ENCODE data around the gene PITRM1. TPM values are rescaled to one million over a fixed set of nuclear protein-coding genes. Genes with fewer than 3 reads are reported as not detected.
A peak's percentile ranks its signal among the peaks of the same experiment; 100 is the strongest.
"Not testable (repeated sequence)": the region's sequence is repeated elsewhere in the genome, so short reads cannot be mapped to it uniquely, and the experiment has no call there.

PITRM1 gene, protein sequence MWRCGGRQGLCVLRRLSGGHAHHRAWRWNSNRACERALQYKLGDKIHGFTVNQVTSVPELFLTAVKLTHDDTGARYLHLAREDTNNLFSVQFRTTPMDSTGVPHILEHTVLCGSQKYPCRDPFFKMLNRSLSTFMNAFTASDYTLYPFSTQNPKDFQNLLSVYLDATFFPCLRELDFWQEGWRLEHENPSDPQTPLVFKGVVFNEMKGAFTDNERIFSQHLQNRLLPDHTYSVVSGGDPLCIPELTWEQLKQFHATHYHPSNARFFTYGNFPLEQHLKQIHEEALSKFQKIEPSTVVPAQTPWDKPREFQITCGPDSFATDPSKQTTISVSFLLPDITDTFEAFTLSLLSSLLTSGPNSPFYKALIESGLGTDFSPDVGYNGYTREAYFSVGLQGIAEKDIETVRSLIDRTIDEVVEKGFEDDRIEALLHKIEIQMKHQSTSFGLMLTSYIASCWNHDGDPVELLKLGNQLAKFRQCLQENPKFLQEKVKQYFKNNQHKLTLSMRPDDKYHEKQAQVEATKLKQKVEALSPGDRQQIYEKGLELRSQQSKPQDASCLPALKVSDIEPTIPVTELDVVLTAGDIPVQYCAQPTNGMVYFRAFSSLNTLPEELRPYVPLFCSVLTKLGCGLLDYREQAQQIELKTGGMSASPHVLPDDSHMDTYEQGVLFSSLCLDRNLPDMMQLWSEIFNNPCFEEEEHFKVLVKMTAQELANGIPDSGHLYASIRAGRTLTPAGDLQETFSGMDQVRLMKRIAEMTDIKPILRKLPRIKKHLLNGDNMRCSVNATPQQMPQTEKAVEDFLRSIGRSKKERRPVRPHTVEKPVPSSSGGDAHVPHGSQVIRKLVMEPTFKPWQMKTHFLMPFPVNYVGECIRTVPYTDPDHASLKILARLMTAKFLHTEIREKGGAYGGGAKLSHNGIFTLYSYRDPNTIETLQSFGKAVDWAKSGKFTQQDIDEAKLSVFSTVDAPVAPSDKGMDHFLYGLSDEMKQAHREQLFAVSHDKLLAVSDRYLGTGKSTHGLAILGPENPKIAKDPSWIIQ
- total RNA-seq, result 10 to 100 TPM; 45.3 to 50.2 TPM
- 47.0 TPM for polyA plus RNA-seq (2013, experiment 1 of 2)
- polyA plus RNA-seq (2013, experiment 2 of 2), result 39.2 TPM
- long read RNA-seq, experiment 1, partial matches to known transcripts, result 7 of 16 reads
- long read RNA-seq, experiment 1, other reads (novel, unspliced or antisense), result 5 of 16 reads
- long read RNA-seq, experiment 2, transcript PITRM1-201 (27 exons, 3,450 nt), result major isoform, 45 of 76 reads
- long read RNA-seq, experiment 2, partial matches to known transcripts, result 10 of 76 reads
- long read RNA-seq, experiment 2, other reads (novel, unspliced or antisense), result 21 of 76 reads
- long read RNA-seq, experiment 3, transcript PITRM1-202 (27 exons, 3,487 nt), result minor isoform, 5 of 317 reads
- long read RNA-seq, experiment 3, transcript PITRM1-201 (27 exons, 3,450 nt), result major isoform, 252 of 317 reads
- long read RNA-seq, experiment 3, partial matches to known transcripts, result 18 of 317 reads
- long read RNA-seq, experiment 3, other reads (novel, unspliced or antisense), result 42 of 317 reads
- long read RNA-seq, experiment 4, partial matches to known transcripts, result 7 of 11 reads
- long read RNA-seq, experiment 4, other reads (novel, unspliced or antisense), result 0 of 11 reads

DNA sequence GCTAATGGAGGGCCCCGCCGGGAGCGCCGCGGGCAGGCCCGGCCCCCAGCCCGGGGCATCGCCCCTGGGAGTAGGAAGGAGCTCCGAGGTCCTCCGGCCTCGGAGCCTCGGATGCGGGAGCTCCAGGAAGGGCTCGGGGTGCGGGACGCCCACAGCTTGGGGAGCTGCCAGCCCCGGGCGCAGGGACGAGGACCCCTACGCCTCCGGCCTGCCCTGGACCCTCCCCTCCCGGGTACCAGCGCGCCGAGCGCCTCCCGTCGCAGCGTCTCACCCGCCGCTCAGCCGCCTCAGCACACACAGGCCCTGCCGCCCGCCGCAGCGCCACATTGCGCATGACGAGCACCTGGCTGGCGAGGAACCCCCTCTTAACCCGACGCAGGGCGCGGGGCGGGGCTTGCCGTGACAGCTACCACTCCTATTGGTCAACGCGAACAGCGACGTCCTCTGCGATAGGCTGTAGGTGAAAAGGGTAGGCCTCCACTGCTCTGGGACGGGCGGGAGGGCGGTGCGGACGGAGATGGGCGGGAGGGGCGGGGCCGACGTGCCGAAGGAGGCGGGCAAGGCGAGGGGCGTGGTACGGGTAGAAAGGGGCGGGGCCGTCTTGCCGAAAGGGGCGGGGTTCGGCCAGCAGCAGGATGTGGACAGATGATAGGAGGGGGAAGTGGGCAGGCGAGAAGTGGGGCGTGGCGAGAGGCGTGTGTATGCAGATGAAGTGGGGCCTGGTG is at the start of gene PITRM1:
Gene PITRM1 (minus strand): TSS at position 337 of the 725 bp plus-strand sequence. CDS start 10 bp downstream, at position 327.
- TF ChIP-seq, protein P1, sequence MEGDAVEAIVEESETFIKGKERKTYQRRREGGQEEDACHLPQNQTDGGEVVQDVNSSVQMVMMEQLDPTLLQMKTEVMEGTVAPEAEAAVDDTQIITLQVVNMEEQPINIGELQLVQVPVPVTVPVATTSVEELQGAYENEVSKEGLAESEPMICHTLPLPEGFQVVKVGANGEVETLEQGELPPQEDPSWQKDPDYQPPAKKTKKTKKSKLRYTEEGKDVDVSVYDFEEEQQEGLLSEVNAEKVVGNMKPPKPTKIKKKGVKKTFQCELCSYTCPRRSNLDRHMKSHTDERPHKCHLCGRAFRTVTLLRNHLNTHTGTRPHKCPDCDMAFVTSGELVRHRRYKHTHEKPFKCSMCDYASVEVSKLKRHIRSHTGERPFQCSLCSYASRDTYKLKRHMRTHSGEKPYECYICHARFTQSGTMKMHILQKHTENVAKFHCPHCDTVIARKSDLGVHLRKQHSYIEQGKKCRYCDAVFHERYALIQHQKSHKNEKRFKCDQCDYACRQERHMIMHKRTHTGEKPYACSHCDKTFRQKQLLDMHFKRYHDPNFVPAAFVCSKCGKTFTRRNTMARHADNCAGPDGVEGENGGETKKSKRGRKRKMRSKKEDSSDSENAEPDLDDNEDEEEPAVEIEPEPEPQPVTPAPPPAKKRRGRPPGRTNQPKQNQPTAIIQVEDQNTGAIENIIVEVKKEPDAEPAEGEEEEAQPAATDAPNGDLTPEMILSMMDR (conservative IDR thresholded peaks at IDR 0.05), result no peak
- H3K9ac ChIP-seq (ENCODE audit: extremely low read depth, low read length, poor library complexity, severe bottlenecking), result peak within 1 kb of the TSS; percentile 74
- WGBS, 2 experiments (ENCODE audit: insufficient coverage in 1 of 2, insufficient read length in 1 of 2), result 0% methylated on average over 14 to 73 of the region's 73 CpGs
- H3K27me3 ChIP-seq (ENCODE audit: control insufficient read depth, insufficient read depth, low read length, poor library complexity, severe bottlenecking), result no peaks in the 10 kb centered on the region
- Mint-ChIP-seq H3K9me3 (peaks cover 1% of the 10 kb centered on the region), H3K4me3 (peak within 1 kb of the TSS; percentile 74), H3K36me3 (ENCODE audit: low read depth) (peaks cover 14% of the 10 kb centered on the region), H3K27me3 (ENCODE audit: insufficient read depth) (no peaks in the 10 kb centered on the region), H3K27ac (peak within 1 kb of the TSS; percentile 87), H3K4me1 (no peaks in the 10 kb centered on the region)
- peak; percentile 100 for DNase-seq
- peak within 1 kb of the TSS; percentile 66 for H3K27ac ChIP-seq (ENCODE audit: low read depth, low read length)
- no peaks in the 10 kb centered on the region for H3K4me1 ChIP-seq (ENCODE audit: control insufficient read depth, insufficient read depth, low read length)
- peaks cover 24% of the 10 kb centered on the region for H3K36me3 ChIP-seq (ENCODE audit: control insufficient read depth, insufficient read depth, low read length)
- H3K4me3 ChIP-seq (ENCODE audit: low read length), result peak within 1 kb of the TSS; percentile 95
- no peaks in the 10 kb centered on the region for H3K9me3 ChIP-seq (ENCODE audit: control insufficient read depth, low read length)

DNA sequence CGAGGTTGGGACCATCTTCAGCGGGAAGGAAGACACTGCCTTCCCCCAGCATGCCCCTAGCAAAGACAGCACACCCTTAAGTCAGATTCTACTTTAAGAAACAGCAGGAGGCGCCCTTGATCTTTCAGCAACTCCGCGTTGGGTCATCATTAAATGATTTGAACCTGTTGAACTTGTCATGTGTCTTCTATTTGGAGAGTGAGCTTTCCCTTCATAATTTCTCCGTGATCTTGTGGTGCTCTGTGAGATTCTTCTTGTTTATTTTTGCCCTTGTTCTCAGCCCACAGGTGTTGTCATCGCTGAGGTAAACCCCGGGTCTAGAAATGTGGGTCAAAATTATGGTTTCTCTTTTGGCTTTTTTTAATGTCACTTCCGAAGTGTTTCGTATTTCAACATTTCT is 49.5 kb upstream of the PITRM1 start:
- peak; percentile 78 for DNase-seq
- H3K9me3 Mint-ChIP-seq, result no peaks in the 10 kb centered on the region
- no peaks in the 10 kb centered on the region for H3K4me1 Mint-ChIP-seq
- no peak overlapping the region for H3K27ac Mint-ChIP-seq
- no peaks in the 10 kb centered on the region for H3K36me3 ChIP-seq (ENCODE audit: control insufficient read depth, insufficient read depth, low read length)
- no peaks in the 10 kb centered on the region for H3K27me3 ChIP-seq (ENCODE audit: control insufficient read depth, insufficient read depth, low read length, poor library complexity, severe bottlenecking)
- no peak overlapping the region for H3K9ac ChIP-seq (ENCODE audit: extremely low read depth, low read length, poor library complexity, severe bottlenecking)
- WGBS, 2 experiments (ENCODE audit: insufficient coverage in 1 of 2, insufficient read length in 1 of 2), result 82 to 89% methylated on average over 9 to 10 of the region's 10 CpGs
- no peak overlapping the region for H3K4me3 ChIP-seq (ENCODE audit: low read length)
- H3K27me3 Mint-ChIP-seq (ENCODE audit: insufficient read depth), result no peaks in the 10 kb centered on the region
- no peak overlapping the region for H3K27ac ChIP-seq (ENCODE audit: low read depth, low read length)
- H3K9me3 ChIP-seq (ENCODE audit: control insufficient read depth, low read length), result no peaks in the 10 kb centered on the region
- TF ChIP-seq, protein P1 (conservative IDR thresholded peaks at IDR 0.05), result peak; percentile 68
- H3K4me1 ChIP-seq (ENCODE audit: control insufficient read depth, insufficient read depth, low read length), result no peaks in the 10 kb centered on the region
- no peak overlapping the region for H3K4me3 Mint-ChIP-seq
- H3K36me3 Mint-ChIP-seq (ENCODE audit: low read depth), result no peaks in the 10 kb centered on the region

DNA sequence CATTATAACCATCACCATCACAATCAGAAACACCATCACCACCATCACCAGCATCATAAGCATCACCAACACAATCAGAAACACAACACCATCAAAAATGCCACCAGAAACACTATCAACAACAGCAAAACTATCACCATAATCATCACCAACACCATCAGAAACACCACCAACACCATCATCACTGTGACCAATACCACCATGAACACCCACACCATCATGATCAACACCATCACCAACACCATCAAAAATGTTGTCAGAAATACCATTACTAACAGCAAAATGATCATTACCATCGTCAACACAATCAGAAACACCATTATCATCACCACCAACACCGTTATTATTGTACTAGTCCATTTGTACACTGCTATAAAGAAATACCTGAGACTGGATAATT is 49.0 kb upstream of the PITRM1 start:
- WGBS, 2 experiments (ENCODE audit: insufficient coverage in 1 of 2, insufficient read length in 1 of 2), result no CpG with 5 or more reads among the region's 2 CpGs
- not testable (repeated sequence) for H3K4me1 ChIP-seq (ENCODE audit: control insufficient read depth, insufficient read depth, low read length); DNase-seq; H3K4me1 Mint-ChIP-seq; H3K9ac ChIP-seq (ENCODE audit: extremely low read depth, low read length, poor library complexity, severe bottlenecking); H3K9me3 ChIP-seq (ENCODE audit: control insufficient read depth, low read length); H3K36me3 Mint-ChIP-seq (ENCODE audit: low read depth); H3K9me3 Mint-ChIP-seq; H3K27ac ChIP-seq (ENCODE audit: low read depth, low read length); H3K27me3 ChIP-seq (ENCODE audit: control insufficient read depth, insufficient read depth, low read length, poor library complexity, severe bottlenecking); H3K27me3 Mint-ChIP-seq (ENCODE audit: insufficient read depth); H3K36me3 ChIP-seq (ENCODE audit: control insufficient read depth, insufficient read depth, low read length); H3K27ac Mint-ChIP-seq; H3K4me3 Mint-ChIP-seq; H3K4me3 ChIP-seq (ENCODE audit: low read length)
